Measurements from ENCODE around the gene TADA1.

DNA sequence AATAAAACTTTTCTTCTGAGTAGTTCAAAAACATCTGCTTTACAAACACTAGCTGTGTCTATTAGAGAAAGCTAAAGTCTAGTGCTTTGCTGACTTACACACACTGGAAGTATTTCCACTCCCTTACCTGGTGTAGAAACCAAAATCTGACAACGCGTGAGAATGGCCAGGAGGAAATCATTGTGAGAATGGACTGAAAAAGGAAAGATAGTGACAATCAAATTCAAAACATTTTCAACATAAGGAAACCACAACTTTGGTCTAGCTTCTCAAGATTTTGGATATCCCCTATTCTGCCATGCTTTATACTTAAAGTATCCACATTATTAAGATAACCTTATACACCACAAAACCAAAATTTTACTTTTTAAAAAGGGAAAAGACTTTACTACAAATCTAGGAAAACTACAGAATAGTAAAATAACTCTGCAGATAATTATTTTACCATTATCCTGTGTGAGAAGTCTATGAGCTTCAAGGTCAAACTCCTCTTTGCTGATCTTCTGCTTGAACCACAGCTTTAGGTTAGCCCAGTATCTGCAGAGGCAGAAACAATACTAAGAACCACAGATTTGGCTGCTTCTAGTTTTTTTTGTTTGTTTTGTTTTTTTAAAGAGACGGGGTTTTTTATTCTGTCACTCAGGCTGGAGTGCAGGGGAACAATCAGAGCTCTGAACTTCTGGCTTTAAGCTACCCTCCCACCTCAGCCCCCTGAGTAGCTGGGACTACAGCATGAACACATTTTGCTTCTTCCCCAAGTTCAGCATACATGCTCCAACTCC, 6.6 kb downstream of the TADA1 start:
- TF ChIP-seq, protein P1, sequence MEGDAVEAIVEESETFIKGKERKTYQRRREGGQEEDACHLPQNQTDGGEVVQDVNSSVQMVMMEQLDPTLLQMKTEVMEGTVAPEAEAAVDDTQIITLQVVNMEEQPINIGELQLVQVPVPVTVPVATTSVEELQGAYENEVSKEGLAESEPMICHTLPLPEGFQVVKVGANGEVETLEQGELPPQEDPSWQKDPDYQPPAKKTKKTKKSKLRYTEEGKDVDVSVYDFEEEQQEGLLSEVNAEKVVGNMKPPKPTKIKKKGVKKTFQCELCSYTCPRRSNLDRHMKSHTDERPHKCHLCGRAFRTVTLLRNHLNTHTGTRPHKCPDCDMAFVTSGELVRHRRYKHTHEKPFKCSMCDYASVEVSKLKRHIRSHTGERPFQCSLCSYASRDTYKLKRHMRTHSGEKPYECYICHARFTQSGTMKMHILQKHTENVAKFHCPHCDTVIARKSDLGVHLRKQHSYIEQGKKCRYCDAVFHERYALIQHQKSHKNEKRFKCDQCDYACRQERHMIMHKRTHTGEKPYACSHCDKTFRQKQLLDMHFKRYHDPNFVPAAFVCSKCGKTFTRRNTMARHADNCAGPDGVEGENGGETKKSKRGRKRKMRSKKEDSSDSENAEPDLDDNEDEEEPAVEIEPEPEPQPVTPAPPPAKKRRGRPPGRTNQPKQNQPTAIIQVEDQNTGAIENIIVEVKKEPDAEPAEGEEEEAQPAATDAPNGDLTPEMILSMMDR (IDR thresholded peaks at IDR 0.05): no peak
- no peak for TF ChIP-seq POLR2A (IDR thresholded peaks at IDR 0.05)

Data from testis (tissue), 2 donors.